Raji (cell line): ENCODE results near the gene MRPL16.

ENCODE experiments used
- POLR2A ChIP-seq: IDR thresholded peaks from 2 replicates; pipeline ENCODE4 v1.6.1; 2011; ENCODE audit warnings: low read depth, low read length, control low read depth; ENCODE audit not compliant: insufficient read depth

Gene MRPL16

GRCh38 chr11:59810189-59810910 is at the start of gene MRPL16:
Gene MRPL16, minus strand, starts transcription at chr11:59810778. Its CDS starts 120 bp downstream, at chr11:59810658.
- TF ChIP-seq POLR2A, result peak; percentile 94

GRCh38 chr11:59859673-59860072 is 49.1 kb upstream of the MRPL16 start:
- no peak for TF ChIP-seq POLR2A

GRCh38 chr11:59857439-59858434 is 47.2 kb upstream of the MRPL16 start:
- no peak for TF ChIP-seq POLR2A

GRCh38 chr11:59854871-59855270 is 44.3 kb upstream of the MRPL16 start:
- no peak for TF ChIP-seq POLR2A

GRCh38 chr11:59849129-59849528 is 38.6 kb upstream of the MRPL16 start:
- no peak for TF ChIP-seq POLR2A

- no peak for TF ChIP-seq POLR2A
Observed at GRCh38 chr11:59847626-59848025, 37.0 kb upstream of the MRPL16 start.

GRCh38 chr11:59846556-59846955 is 36.0 kb upstream of the MRPL16 start:
- TF ChIP-seq POLR2A, result no peak

- no peak for TF ChIP-seq POLR2A
Observed at GRCh38 chr11:59845399-59845798, 34.8 kb upstream of the MRPL16 start, which contains the start of gene CBLIF. Gene CBLIF, minus strand, starts transcription at chr11:59845499. Its CDS starts 46 bp downstream, at chr11:59845453.

GRCh38 chr11:59842316-59842715 is 31.7 kb upstream of the MRPL16 start:
- TF ChIP-seq POLR2A, result no peak

GRCh38 chr11:59841514-59841913 is 30.9 kb upstream of the MRPL16 start:
- TF ChIP-seq POLR2A, result no peak

GRCh38 chr11:59839615-59840014 is 29.0 kb upstream of the MRPL16 start:
- TF ChIP-seq POLR2A, result no peak

GRCh38 chr11:59833602-59834001 is 23.0 kb upstream of the MRPL16 start:
- TF ChIP-seq POLR2A, result no peak

- no peak for TF ChIP-seq POLR2A
Observed at GRCh38 chr11:59829358-59829757, 18.8 kb upstream of the MRPL16 start.

GRCh38 chr11:59822989-59823566 is 12.5 kb upstream of the MRPL16 start:
- TF ChIP-seq POLR2A, result no peak

GRCh38 chr11:59818572-59818971 is 8.0 kb upstream of the MRPL16 start:
- TF ChIP-seq POLR2A, result no peak
